ENCODE measurements around the gene BCL2. TPM values are rescaled to one million over a fixed set of nuclear protein-coding genes. Genes with fewer than 3 reads are reported as not detected.

Gene BCL2
- total and polyA plus RNA-seq, 2 donors from 2014 or later = 6.0 to 39.2 TPM

DNA sequence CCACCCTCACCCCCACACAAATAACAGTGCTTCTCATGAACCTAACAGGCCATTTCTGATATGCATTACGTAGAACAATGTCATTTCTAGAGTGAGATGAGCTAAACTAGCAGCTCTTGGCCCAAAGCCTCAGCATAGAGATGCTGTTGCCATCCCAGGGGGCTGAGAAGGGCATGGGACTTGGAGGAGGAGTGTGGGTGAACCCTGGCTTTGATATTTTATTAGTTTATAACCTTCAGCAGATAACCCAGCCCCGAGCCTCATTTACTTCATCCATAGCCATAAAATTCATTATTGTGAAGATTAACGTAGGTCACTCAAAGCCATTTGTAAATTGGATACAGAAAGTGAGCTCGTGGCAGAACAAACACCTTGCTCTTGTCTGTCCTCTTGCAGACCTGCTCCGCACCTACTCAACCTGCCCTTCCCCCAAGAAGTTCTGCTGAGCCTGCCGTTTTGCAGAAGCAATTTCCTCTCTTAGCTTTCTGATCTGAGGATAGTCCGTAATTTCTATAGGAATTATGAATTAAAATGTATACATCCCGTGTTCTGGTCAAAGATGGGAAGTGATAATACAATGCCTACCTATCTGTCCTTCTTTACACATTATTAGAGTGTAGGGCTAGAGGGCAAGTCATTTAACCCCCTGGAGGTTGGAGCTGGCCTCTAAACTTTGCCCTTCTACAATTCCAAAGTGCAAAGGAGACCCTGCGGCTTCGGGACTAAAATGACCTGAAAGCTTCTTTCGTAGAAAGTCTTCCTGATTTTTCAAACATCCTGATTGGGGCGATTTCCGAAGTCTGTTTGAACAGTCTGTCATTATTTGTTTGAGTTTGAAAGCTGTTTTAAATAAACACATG is 187.4 kb downstream of the BCL2 start:
- intact Hi-C loops (cut with DNase I) = no loop called here

DNA sequence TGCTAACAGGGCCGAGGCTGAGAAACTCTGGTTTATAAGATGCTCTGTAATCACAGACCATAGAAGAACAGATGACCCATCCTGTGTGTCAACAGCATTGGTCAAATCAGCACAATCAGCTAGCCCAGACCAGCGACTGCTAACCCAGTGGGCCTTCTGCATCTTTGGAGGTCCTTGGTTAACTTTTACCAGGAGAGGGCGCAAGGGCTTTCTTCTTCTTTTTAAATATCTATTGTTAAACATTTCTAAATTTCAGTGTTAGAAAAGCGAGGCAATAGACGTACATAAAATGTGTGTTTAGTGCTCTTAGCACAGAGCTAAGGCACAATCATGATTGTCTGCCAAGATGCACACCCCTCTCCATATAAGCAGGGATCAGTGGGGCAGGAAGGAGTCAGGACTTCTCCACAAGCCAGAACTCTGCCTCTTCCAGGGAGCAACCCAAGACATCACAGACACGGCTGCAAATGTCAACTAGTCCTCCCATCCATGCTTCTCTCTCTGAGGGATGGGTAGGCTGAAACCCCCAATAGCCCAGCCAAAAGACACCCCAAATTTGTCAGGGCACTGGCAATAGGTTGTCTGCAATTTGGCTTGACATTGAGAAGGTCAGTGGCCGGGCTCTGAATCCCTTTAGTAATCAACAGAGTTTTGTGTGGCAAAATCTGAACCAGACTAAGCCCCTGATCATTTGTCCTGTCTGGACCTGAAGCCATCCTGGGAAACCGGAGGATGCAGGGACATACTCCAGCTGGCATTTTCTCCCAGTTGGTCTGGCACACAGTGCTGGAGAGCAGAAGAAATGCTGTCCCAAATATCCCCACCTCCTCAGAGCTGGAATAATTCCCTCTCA is 188.2 kb downstream of the BCL2 start:
- H3K4me3 ChIP-seq (ENCODE audit: low read length in 3 of 3) = no peak overlapping the region
- peak in 4 of 5 donors; percentile 44 to 86 (median 71) for DNase-seq
- H3K9me3 ChIP-seq (ENCODE audit: control insufficient read depth in 2 of 3, insufficient read depth in 1 of 3, low read length in 3 of 3) = no peaks in the 10 kb centered on the region
- H3K4me1 ChIP-seq (ENCODE audit: control insufficient read depth in 2 of 3, insufficient read depth in 2 of 3, low read depth in 1 of 3, low read length in 3 of 3) = peaks cover 0 to 16% (median 5%) of the 10 kb centered on the region in 3 donors
- H3K36me3 ChIP-seq (ENCODE audit: control insufficient read depth in 2 of 3, insufficient read depth in 3 of 3, low read length in 3 of 3) = peaks cover 0 to 2% (median 0%) of the 10 kb centered on the region in 3 donors
- H3K9ac ChIP-seq (ENCODE audit: low read length in 3 of 3) = peak overlapping the region in 1 of 3 donors; percentile 28
- TF ChIP-seq, protein P1, sequence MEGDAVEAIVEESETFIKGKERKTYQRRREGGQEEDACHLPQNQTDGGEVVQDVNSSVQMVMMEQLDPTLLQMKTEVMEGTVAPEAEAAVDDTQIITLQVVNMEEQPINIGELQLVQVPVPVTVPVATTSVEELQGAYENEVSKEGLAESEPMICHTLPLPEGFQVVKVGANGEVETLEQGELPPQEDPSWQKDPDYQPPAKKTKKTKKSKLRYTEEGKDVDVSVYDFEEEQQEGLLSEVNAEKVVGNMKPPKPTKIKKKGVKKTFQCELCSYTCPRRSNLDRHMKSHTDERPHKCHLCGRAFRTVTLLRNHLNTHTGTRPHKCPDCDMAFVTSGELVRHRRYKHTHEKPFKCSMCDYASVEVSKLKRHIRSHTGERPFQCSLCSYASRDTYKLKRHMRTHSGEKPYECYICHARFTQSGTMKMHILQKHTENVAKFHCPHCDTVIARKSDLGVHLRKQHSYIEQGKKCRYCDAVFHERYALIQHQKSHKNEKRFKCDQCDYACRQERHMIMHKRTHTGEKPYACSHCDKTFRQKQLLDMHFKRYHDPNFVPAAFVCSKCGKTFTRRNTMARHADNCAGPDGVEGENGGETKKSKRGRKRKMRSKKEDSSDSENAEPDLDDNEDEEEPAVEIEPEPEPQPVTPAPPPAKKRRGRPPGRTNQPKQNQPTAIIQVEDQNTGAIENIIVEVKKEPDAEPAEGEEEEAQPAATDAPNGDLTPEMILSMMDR (IDR thresholded peaks at IDR 0.05; ENCODE audit: borderline replicate concordance, extremely low read depth, insufficient read depth) = peak; percentile 51
- FAIRE-seq = no peak
- H3K27ac ChIP-seq (ENCODE audit: low read depth in 2 of 2, low read length in 2 of 2) = peak overlapping the region in 1 of 2 donors; percentile 41
- no peaks in the 10 kb centered on the region for H3K27me3 ChIP-seq (ENCODE audit: control insufficient read depth, insufficient read depth, low read length)
- intact Hi-C loops (cut with DNase I) = no loop called here

More for the DNA sequence above, 187.4 kb downstream of the BCL2 start:
- Histone ChIP-seq H3K36me3 (ENCODE audit: control insufficient read depth in 2 of 3, insufficient read depth in 3 of 3, low read length in 3 of 3) (peaks cover 0 to 2% (median 0%) of the 10 kb centered on the region in 3 donors), H3K4me3 (ENCODE audit: low read length in 3 of 3) (peak overlapping the region in 1 of 3 donors; percentile 1), H3K27ac (ENCODE audit: low read depth in 2 of 2, low read length in 2 of 2) (peak overlapping the region in 1 of 2 donors; percentile 49), H3K9me3 (ENCODE audit: control insufficient read depth in 2 of 3, insufficient read depth in 1 of 3, low read length in 3 of 3) (no peaks in the 10 kb centered on the region), H3K27me3 (ENCODE audit: control insufficient read depth, insufficient read depth, low read length) (no peaks in the 10 kb centered on the region), H3K4me1 (ENCODE audit: control insufficient read depth in 2 of 3, insufficient read depth in 2 of 3, low read depth in 1 of 3, low read length in 3 of 3) (peaks cover 0 to 16% (median 5%) of the 10 kb centered on the region in 3 donors), H3K9ac (ENCODE audit: low read length in 3 of 3) (peak overlapping the region in 1 of 3 donors; percentile 28)
- FAIRE-seq (no peak), DNase-seq (no peak)
- TF ChIP-seq, protein P1 (IDR thresholded peaks at IDR 0.05; ENCODE audit: borderline replicate concordance, extremely low read depth, insufficient read depth) = no peak

DNA sequence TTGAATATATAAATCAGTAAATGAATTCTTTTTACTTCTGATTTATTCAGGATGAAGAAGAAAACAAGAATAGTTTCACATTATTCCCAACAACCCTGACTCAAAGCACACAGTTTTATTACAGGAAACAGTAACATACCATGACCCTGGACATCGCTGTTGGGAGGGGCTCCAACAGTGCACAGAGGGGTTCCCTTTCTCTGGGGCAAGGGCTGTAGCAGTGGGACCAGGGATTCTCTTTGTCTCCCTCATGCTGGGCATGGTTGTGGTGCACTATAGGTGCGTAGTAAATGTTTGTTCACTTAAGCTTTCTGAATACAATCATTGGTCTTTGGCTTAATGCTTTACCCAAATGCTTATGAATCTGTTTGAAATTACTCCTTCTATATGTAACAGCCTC is 189.4 kb downstream of the BCL2 start:
- TF ChIP-seq, protein P1 (IDR thresholded peaks at IDR 0.05; ENCODE audit: borderline replicate concordance, extremely low read depth, insufficient read depth) = no peak
- no peak for FAIRE-seq

More for the DNA sequence above, 189.4 kb downstream of the BCL2 start:
- no peak overlapping the region for H3K9ac ChIP-seq (ENCODE audit: low read length in 3 of 3)
- DNase-seq = peak in 1 of 5 donors; percentile 46
- H3K9me3 ChIP-seq (ENCODE audit: control insufficient read depth in 2 of 3, insufficient read depth in 1 of 3, low read length in 3 of 3) = no peaks in the 10 kb centered on the region
- intact Hi-C loops (cut with DNase I) = no loop called here
- no peak overlapping the region for H3K4me3 ChIP-seq (ENCODE audit: low read length in 3 of 3)
- H3K27ac ChIP-seq (ENCODE audit: low read depth in 2 of 2, low read length in 2 of 2) = no peak overlapping the region
- peaks cover 0 to 2% (median 0%) of the 10 kb centered on the region in 3 donors for H3K36me3 ChIP-seq (ENCODE audit: control insufficient read depth in 2 of 3, insufficient read depth in 3 of 3, low read length in 3 of 3)
- no peaks in the 10 kb centered on the region for H3K27me3 ChIP-seq (ENCODE audit: control insufficient read depth, insufficient read depth, low read length)
- peaks cover 0 to 16% (median 5%) of the 10 kb centered on the region in 3 donors for H3K4me1 ChIP-seq (ENCODE audit: control insufficient read depth in 2 of 3, insufficient read depth in 2 of 3, low read depth in 1 of 3, low read length in 3 of 3)
